Keratinocyte (primary cell): Measurements from ENCODE around the gene MMAB. TPM values are rescaled to one million over a fixed set of nuclear protein-coding genes. Genes with fewer than 3 reads are reported as not detected.

Experiments used
- DNase-seq: peaks from one replicate; pipeline ENCODE4 v3.0.0-alpha.2; 2011; ENCODE audit warnings: low read depth, missing footprints, low spot score
- FAIRE-seq: peaks from 2 replicates; lab custom pipeline; 2011; peaks lifted over from hg19 to GRCh38; lab: Jason Lieb, UNC
- H2AFZ ChIP-seq: 2 replicates; pipeline ENCODE4 v1.6.0; 2012; ENCODE audit warnings: low read length, control low read depth, inconsistent platforms; ENCODE audit not compliant: control insufficient read depth
- H3K27ac ChIP-seq: 2 replicates; pipeline ENCODE4 v1.5.1; 2011; ENCODE audit warnings: low read length; ENCODE audit not compliant: control insufficient read depth, insufficient read depth
- H3K27me3 ChIP-seq: 3 replicates; pipeline ENCODE4 v1.6.0; 2011; ENCODE audit warnings: low read length; ENCODE audit not compliant: control insufficient read depth, insufficient read depth; ENCODE audit errors: extremely low read depth
- H3K36me3 ChIP-seq, 2 experiments: 2 replicates in 1 of 2; 3 replicates in 1 of 2; pipeline ENCODE4 v1.5.1; 2011; ENCODE audit warnings: low read length in 2 of 2, mild to moderate bottlenecking in 1 of 2; ENCODE audit not compliant: control insufficient read depth in 2 of 2, insufficient read depth in 2 of 2; ENCODE audit errors: extremely low read depth in 1 of 2
- H3K4me1 ChIP-seq: 3 replicates; pipeline ENCODE4 v1.5.1; 2011; ENCODE audit warnings: low read length; ENCODE audit not compliant: control insufficient read depth, insufficient read depth; ENCODE audit errors: extremely low read depth
- H3K4me2 ChIP-seq: 3 replicates; pipeline ENCODE4 v1.6.0; 2011; ENCODE audit warnings: low read depth, low read length; ENCODE audit not compliant: control insufficient read depth, insufficient read depth; ENCODE audit errors: extremely low read depth
- H3K4me3 ChIP-seq, 3 experiments: fragments of 200-600 bp in 1 of 3; sonication (generic) in 1 of 3; 2 replicates in 2 of 3; 3 replicates in 1 of 3; pipeline ENCODE4 v1.5.1; 2011 to 2016; ENCODE audit warnings: low read length in 3 of 3, mild to moderate bottlenecking in 3 of 3, control low read depth in 2 of 3, inconsistent platforms in 1 of 3, low read depth in 1 of 3, mixed read lengths in 1 of 3, mixed run types in 1 of 3, moderate library complexity in 1 of 3; ENCODE audit not compliant: control insufficient read depth in 2 of 3, insufficient read depth in 2 of 3; ENCODE audit errors: extremely low read depth in 1 of 3
- H3K79me2 ChIP-seq: 2 replicates; pipeline ENCODE4 v1.6.0; 2012; ENCODE audit warnings: low read length; ENCODE audit not compliant: control insufficient read depth, insufficient read depth
- H3K9ac ChIP-seq: 3 replicates; pipeline ENCODE4 v1.6.0; 2011; ENCODE audit warnings: low read length; ENCODE audit not compliant: control insufficient read depth, insufficient read depth; ENCODE audit errors: extremely low read depth
- H3K9me1 ChIP-seq: 3 replicates; pipeline ENCODE4 v1.6.0; 2011; ENCODE audit warnings: low read length; ENCODE audit not compliant: control insufficient read depth, insufficient read depth; ENCODE audit errors: extremely low read depth
- H3K9me3 ChIP-seq: 2 replicates; pipeline ENCODE4 v1.5.1; 2012; ENCODE audit warnings: low read depth, low read length; ENCODE audit not compliant: control insufficient read depth
- H4K20me1 ChIP-seq: 3 replicates; pipeline ENCODE4 v1.6.0; 2011; ENCODE audit warnings: low read length; ENCODE audit not compliant: control insufficient read depth, insufficient read depth; ENCODE audit errors: extremely low read depth
- EZH2 ChIP-seq: IDR thresholded peaks from one replicate; pipeline ENCODE4 v1.6.1; 2012; ENCODE audit warnings: inconsistent platforms, mild to moderate bottlenecking, low read length, moderate library complexity
- dilution Hi-C: fragments of 300-500 bp; cut with MboI; formaldehyde crosslinking; loops from one replicate; pipeline ENCODE4 v1.7.0; 2020; ENCODE audit warnings: low sequenced_read_pairs; ENCODE audit not compliant: extremely low pct_ligation_motif_present
- polyA plus RNA-seq, 5 experiments: library from polyadenylated mRNA; depleted of rRNA in 3 of 5; stranded (reverse) in 3 of 5; stranded (forward) in 1 of 5; unstranded in 1 of 5; fragments of >200 nt; gene quantifications; 1 replicate in 1 of 5; 2 replicates in 3 of 5; 3 replicates in 1 of 5; pipeline versions ENCODE4 v1.2.1 to v1.2.3, GENCODE V29; 2011 to 2012; ENCODE audit warnings: missing spikeins in 2 of 5, low read depth in 1 of 5, low replicate concordance in 1 of 5
- TF ChIP-seq, protein P1 (sequence below), 3 experiments: IDR thresholded peaks in 1 of 3; conservative IDR thresholded peaks in 1 of 3; optimal IDR thresholded peaks in 1 of 3; 2 replicates in 2 of 3; 3 replicates in 1 of 3; pipeline versions ENCODE3 to v1.5.1; 2011; ENCODE audit warnings: low read length in 3 of 3, mild to moderate bottlenecking in 3 of 3, moderate library complexity in 2 of 3, control low read depth in 1 of 3, inconsistent platforms in 1 of 3; ENCODE audit not compliant: insufficient read depth in 2 of 3; ENCODE audit errors: extremely low read depth in 1 of 3

MMAB gene
- polyA plus RNA-seq, 1 donor (not counting 4 experiments of a cell fraction or from before 2014, with no cell fraction given) = 30.6 TPM

DNA sequence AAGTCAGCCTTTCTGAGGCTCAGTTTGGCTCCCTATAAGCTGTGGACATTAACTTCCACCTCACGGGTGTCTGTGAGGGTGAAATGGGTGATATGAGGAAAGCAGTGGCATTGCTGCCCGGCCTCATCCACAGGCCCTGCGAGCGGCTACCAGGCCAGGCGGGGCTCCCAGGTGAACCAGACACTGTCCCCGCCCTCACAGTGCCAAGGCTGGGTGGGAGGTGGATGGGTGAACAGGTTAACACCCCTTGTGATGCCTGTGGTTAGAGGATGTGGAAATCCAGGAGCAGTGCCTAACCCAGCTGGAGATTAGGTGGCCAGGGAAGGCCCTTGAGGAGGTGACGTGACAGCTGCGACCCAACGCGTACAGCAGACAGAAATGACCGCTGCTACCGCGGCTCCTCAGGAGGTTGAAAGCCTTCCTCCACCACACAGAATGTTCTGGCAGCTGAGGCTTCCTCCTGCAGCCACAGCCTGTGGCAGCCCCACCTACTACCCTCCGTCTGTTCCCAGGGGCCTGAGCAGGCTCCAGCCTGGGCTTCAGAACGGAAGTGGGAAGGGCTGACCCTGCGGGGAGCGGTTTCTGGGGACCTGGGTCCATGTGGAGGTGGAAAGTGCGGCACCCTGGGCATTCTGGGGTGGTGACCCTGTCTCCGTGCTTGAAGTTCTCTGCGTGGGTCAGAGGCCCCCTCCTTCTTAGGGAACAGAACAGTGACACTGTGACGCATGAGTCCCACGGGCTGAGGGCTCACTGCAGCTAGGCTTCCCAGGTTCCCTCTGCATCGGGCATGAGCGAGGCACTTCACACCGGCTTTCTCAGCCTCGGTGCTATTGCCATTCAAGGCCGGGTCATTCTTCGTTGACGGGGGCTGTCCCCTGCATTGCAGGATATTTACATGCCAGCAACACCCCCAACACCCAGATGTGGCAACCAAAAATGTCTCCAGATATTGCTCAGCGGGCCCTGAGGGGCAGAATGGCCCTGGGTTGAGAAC is 9.7 kb downstream of the MMAB start:
- no peaks in the 10 kb centered on the region for H3K27me3 ChIP-seq
- H2AFZ ChIP-seq = no peak overlapping the region
- peaks cover 20 to 22% of the 10 kb centered on the region in 2 experiments for H3K36me3 ChIP-seq
- no peak for FAIRE-seq
- H3K9me3 ChIP-seq = no peaks in the 10 kb centered on the region
- H3K9me1 ChIP-seq = no peaks in the 10 kb centered on the region
- no peak overlapping the region for H3K4me2 ChIP-seq
- no peak overlapping the region for H3K27ac ChIP-seq
- no peaks in the 10 kb centered on the region for H3K79me2 ChIP-seq
- DNase-seq = no peak
- H3K4me1 ChIP-seq = no peaks in the 10 kb centered on the region
- no peaks in the 10 kb centered on the region for H4K20me1 ChIP-seq
- H3K4me3 ChIP-seq = no peak overlapping the region
- H3K9ac ChIP-seq = no peak overlapping the region
- dilution Hi-C loops = no loop called here
- TF ChIP-seq EZH2 = no peak
- TF ChIP-seq, protein P1, sequence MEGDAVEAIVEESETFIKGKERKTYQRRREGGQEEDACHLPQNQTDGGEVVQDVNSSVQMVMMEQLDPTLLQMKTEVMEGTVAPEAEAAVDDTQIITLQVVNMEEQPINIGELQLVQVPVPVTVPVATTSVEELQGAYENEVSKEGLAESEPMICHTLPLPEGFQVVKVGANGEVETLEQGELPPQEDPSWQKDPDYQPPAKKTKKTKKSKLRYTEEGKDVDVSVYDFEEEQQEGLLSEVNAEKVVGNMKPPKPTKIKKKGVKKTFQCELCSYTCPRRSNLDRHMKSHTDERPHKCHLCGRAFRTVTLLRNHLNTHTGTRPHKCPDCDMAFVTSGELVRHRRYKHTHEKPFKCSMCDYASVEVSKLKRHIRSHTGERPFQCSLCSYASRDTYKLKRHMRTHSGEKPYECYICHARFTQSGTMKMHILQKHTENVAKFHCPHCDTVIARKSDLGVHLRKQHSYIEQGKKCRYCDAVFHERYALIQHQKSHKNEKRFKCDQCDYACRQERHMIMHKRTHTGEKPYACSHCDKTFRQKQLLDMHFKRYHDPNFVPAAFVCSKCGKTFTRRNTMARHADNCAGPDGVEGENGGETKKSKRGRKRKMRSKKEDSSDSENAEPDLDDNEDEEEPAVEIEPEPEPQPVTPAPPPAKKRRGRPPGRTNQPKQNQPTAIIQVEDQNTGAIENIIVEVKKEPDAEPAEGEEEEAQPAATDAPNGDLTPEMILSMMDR (optimal IDR thresholded peaks at IDR 0.05 in 1 of 3, IDR thresholded peaks at IDR 0.05 in 1 of 3, conservative IDR thresholded peaks at IDR 0.05 in 1 of 3; ENCODE audit: extremely low read depth in 1 of 3, insufficient read depth in 2 of 3, low read length in 3 of 3) = no peak

GRCh38 chr12:109562871-109563270 is 10.4 kb downstream of the MMAB start:
- FAIRE-seq = no peak

More at GRCh38 chr12:109562871-109563270, 10.4 kb downstream of the MMAB start:
- H3K9ac ChIP-seq = no peak overlapping the region
- dilution Hi-C loops = no loop called here
- H3K27ac ChIP-seq = no peak overlapping the region
- no peaks in the 10 kb centered on the region for H3K79me2 ChIP-seq
- TF ChIP-seq, protein P1 (optimal IDR thresholded peaks at IDR 0.05 in 1 of 3, IDR thresholded peaks at IDR 0.05 in 1 of 3, conservative IDR thresholded peaks at IDR 0.05 in 1 of 3; ENCODE audit: extremely low read depth in 1 of 3, insufficient read depth in 2 of 3, low read length in 3 of 3) = no peak
- no peak for TF ChIP-seq EZH2
- H3K27me3 ChIP-seq = no peaks in the 10 kb centered on the region
- H3K4me3 ChIP-seq = no peak overlapping the region
- no peak for DNase-seq
- H3K4me2 ChIP-seq = no peak overlapping the region
- H2AFZ ChIP-seq = no peak overlapping the region
- no peaks in the 10 kb centered on the region for H4K20me1 ChIP-seq
- no peaks in the 10 kb centered on the region for H3K4me1 ChIP-seq
- peaks cover 15 to 18% of the 10 kb centered on the region in 2 experiments for H3K36me3 ChIP-seq
- no peaks in the 10 kb centered on the region for H3K9me1 ChIP-seq
- H3K9me3 ChIP-seq = no peaks in the 10 kb centered on the region
